ENCODE results near the gene NELFCD. TPM values are rescaled to one million over a fixed set of nuclear protein-coding genes. Genes with fewer than 3 reads are reported as not detected.

NELFCD gene
- total RNA-seq, 2 donors from 2014 or later: 24.5 to 27.5 TPM

- DNase-seq (ENCODE audit: low spot score): no peak
- H3K36me3 ChIP-seq: peaks cover 11% of the 10 kb centered on the region
- no peak for TF ChIP-seq CTCF (IDR thresholded peaks at IDR 0.05)
- H3K27me3 ChIP-seq: no peaks in the 10 kb centered on the region
- no peak within 1 kb of the TSS for H3K27ac ChIP-seq
- H3K4me3 ChIP-seq: no peak within 1 kb of the TSS
- H3K4me1 ChIP-seq: peaks cover 0 to 40% of the 10 kb centered on the region in 2 donors
- H3K9me3 ChIP-seq: no peaks in the 10 kb centered on the region
Measured at GRCh38 chr20:59019217-59019616, 38.2 kb downstream of the NELFCD start, which contains the start of gene TUBB1. Gene TUBB1 (plus strand): TSS chr20:59019429. CDS start chr20:59019523, 94 bp downstream.

- no peak for DNase-seq (ENCODE audit: low spot score)
- no peak overlapping the region for H3K4me3 ChIP-seq
- no peak for TF ChIP-seq CTCF (IDR thresholded peaks at IDR 0.05)
- peaks cover 25% of the 10 kb centered on the region for H3K36me3 ChIP-seq
- no peaks in the 10 kb centered on the region for H3K27me3 ChIP-seq
- H3K4me1 ChIP-seq: peaks cover 0 to 34% of the 10 kb centered on the region in 2 donors
- no peaks in the 10 kb centered on the region for H3K9me3 ChIP-seq
- H3K27ac ChIP-seq: no peak overlapping the region
Measured at GRCh38 chr20:59020938-59021551, 40.0 kb downstream of the NELFCD start.

GRCh38 chr20:59022754-59023153 is 41.7 kb downstream of the NELFCD start:
- no peaks in the 10 kb centered on the region for H3K9me3 ChIP-seq
- no peak for TF ChIP-seq CTCF (IDR thresholded peaks at IDR 0.05)
- H3K4me3 ChIP-seq: no peak overlapping the region
- no peak for DNase-seq (ENCODE audit: low spot score)
- no peak overlapping the region for H3K27ac ChIP-seq
- no peaks in the 10 kb centered on the region for H3K27me3 ChIP-seq
- peaks cover 25% of the 10 kb centered on the region for H3K36me3 ChIP-seq
- peaks cover 0 to 28% of the 10 kb centered on the region in 2 donors for H3K4me1 ChIP-seq

GRCh38 chr20:59023616-59024015 is 42.6 kb downstream of the NELFCD start:
- Histone ChIP-seq H3K27me3 (no peaks in the 10 kb centered on the region), H3K36me3 (peaks cover 33% of the 10 kb centered on the region), H3K9me3 (no peaks in the 10 kb centered on the region), H3K4me1 (peaks cover 0 to 33% of the 10 kb centered on the region in 2 donors), H3K4me3 (no peak overlapping the region), H3K27ac (no peak overlapping the region)
- no peak for DNase-seq (ENCODE audit: low spot score)
- no peak for TF ChIP-seq CTCF (IDR thresholded peaks at IDR 0.05)

GRCh38 chr20:59024111-59024530 is 43.1 kb downstream of the NELFCD start:
- Histone ChIP-seq H3K9me3 (no peaks in the 10 kb centered on the region), H3K36me3 (peaks cover 38% of the 10 kb centered on the region), H3K27ac (no peak overlapping the region), H3K4me3 (no peak overlapping the region), H3K27me3 (no peaks in the 10 kb centered on the region), H3K4me1 (peaks cover 0 to 38% of the 10 kb centered on the region in 2 donors)
- no peak for TF ChIP-seq CTCF (IDR thresholded peaks at IDR 0.05)
- no peak for DNase-seq (ENCODE audit: low spot score)

- no peaks in the 10 kb centered on the region for H3K27me3 ChIP-seq
- peaks cover 0 to 48% of the 10 kb centered on the region in 2 donors for H3K4me1 ChIP-seq
- H3K9me3 ChIP-seq: no peaks in the 10 kb centered on the region
- H3K27ac ChIP-seq: no peak overlapping the region
- no peak overlapping the region for H3K4me3 ChIP-seq
- H3K36me3 ChIP-seq: peaks cover 46% of the 10 kb centered on the region
- DNase-seq (ENCODE audit: low spot score): no peak
- no peak for TF ChIP-seq CTCF (IDR thresholded peaks at IDR 0.05)
Measured at GRCh38 chr20:59025086-59025485, 44.0 kb downstream of the NELFCD start.

Measured in right atrium auricular region (tissue), 2 donors.